HTERT RPE-1 (cell line): ENCODE data around the gene MACROD2.
"Not testable (repeated sequence)": the region's sequence is repeated elsewhere in the genome, so short reads cannot be mapped to it uniquely, and the experiment has no call there.

ENCODE experiments used
- in situ Hi-C: fragments of 300-500 bp; cut with MboI; formaldehyde crosslinking; loops from 4 replicates; pipeline ENCODE4 v1.14.3; 2020; ENCODE audit warnings: low sequenced_read_pairs

The MACROD2 gene

GRCh38 chr20:14925300-14925699 is 930.0 kb downstream of the MACROD2 start:
- in situ Hi-C loops = no loop called here

GRCh38 chr20:14926436-14926835 is 931.1 kb downstream of the MACROD2 start:
- in situ Hi-C loops = not testable (repeated sequence)

GRCh38 chr20:14928083-14928482 is 932.8 kb downstream of the MACROD2 start:
- in situ Hi-C loops = no loop called here

- in situ Hi-C loops = no loop called here
Measured at GRCh38 chr20:14929388-14929787, 934.1 kb downstream of the MACROD2 start.

GRCh38 chr20:14932040-14932439 is 936.7 kb downstream of the MACROD2 start:
- in situ Hi-C loops = no loop called here

- in situ Hi-C loops = no loop called here
Measured at GRCh38 chr20:14935285-14935684, 940.0 kb downstream of the MACROD2 start.

- in situ Hi-C loops = no loop called here
Measured at GRCh38 chr20:14937021-14937420, 941.7 kb downstream of the MACROD2 start.

GRCh38 chr20:14937846-14938245 is 942.5 kb downstream of the MACROD2 start:
- in situ Hi-C loops = no loop called here

GRCh38 chr20:14947536-14947935 is 952.2 kb downstream of the MACROD2 start:
- in situ Hi-C loops = no loop called here

GRCh38 chr20:14947946-14948345 is 952.6 kb downstream of the MACROD2 start:
- in situ Hi-C loops = no loop called here

- in situ Hi-C loops = no loop called here
Measured at GRCh38 chr20:14948416-14948815, 953.1 kb downstream of the MACROD2 start.

- in situ Hi-C loops = no loop called here
Measured at GRCh38 chr20:14950633-14951032, 955.3 kb downstream of the MACROD2 start.

GRCh38 chr20:14951105-14951504 is 955.8 kb downstream of the MACROD2 start:
- in situ Hi-C loops = no loop called here

- in situ Hi-C loops = no loop called here
Measured at GRCh38 chr20:14951707-14952418, 956.5 kb downstream of the MACROD2 start.

GRCh38 chr20:14953736-14954135 is 958.4 kb downstream of the MACROD2 start:
- in situ Hi-C loops = no loop called here

- in situ Hi-C loops = no loop called here
Measured at GRCh38 chr20:14955399-14955798, 960.1 kb downstream of the MACROD2 start.

GRCh38 chr20:14956026-14956425 is 960.7 kb downstream of the MACROD2 start:
- in situ Hi-C loops = no loop called here

- in situ Hi-C loops = no loop called here
Measured at GRCh38 chr20:14956538-14956937, 961.2 kb downstream of the MACROD2 start.

GRCh38 chr20:14957402-14957801 is 962.1 kb downstream of the MACROD2 start:
- in situ Hi-C loops = no loop called here

GRCh38 chr20:14958626-14959025 is 963.3 kb downstream of the MACROD2 start:
- in situ Hi-C loops = no loop called here

GRCh38 chr20:14959506-14960475 is 964.5 kb downstream of the MACROD2 start:
- in situ Hi-C loops = no loop called here

- in situ Hi-C loops = no loop called here
Measured at GRCh38 chr20:14960831-14961230, 965.5 kb downstream of the MACROD2 start.
